Measurements from ENCODE around the gene GALNT3. TPM values are rescaled to one million over a fixed set of nuclear protein-coding genes. Genes with fewer than 3 reads are reported as not detected.

GALNT3 gene
- total RNA-seq, 4 donors from 2014 or later = 0.94 to 8.4 (median 3.1) TPM

GRCh38 chr2:165796129-165796528, 2.1 kb upstream of the GALNT3 start:
- Histone ChIP-seq H3K9me3 (no peaks in the 10 kb centered on the region), H3K4me3 (no peak overlapping the region), H3K27me3 (peaks cover 22% of the 10 kb centered on the region), H3K36me3 (no peaks in the 10 kb centered on the region), H3K4me1 (peaks cover 0 to 21% (median 13%) of the 10 kb centered on the region in 3 donors), H3K27ac (no peak overlapping the region)
- whole genome bisulfite sequencing, 2 donors (ENCODE audit: low coverage in 1 of 2) = 50 to 77% methylated on average over 1 of the region's 1 CpG
- TF ChIP-seq POLR2AphosphoS5 (IDR thresholded peaks at IDR 0.05) (no peak), CTCF (IDR thresholded peaks at IDR 0.05) (no peak), POLR2A (IDR thresholded peaks at IDR 0.05) (no peak), EP300 (IDR thresholded peaks at IDR 0.05) (no peak)
- ATAC-seq = no peak

GRCh38 chr2:165795011-165795410, 964 bp upstream of the GALNT3 start:
- Histone ChIP-seq H3K4me3 (peak overlapping the region in 1 of 2 donors; percentile 56), H3K36me3 (no peaks in the 10 kb centered on the region), H3K9me3 (no peaks in the 10 kb centered on the region), H3K27me3 (peaks cover 22% of the 10 kb centered on the region), H3K4me1 (peaks cover 0 to 21% (median 13%) of the 10 kb centered on the region in 3 donors), H3K27ac (no peak overlapping the region)
- TF ChIP-seq POLR2AphosphoS5 (IDR thresholded peaks at IDR 0.05) (no peak), EP300 (IDR thresholded peaks at IDR 0.05) (no peak), CTCF (IDR thresholded peaks at IDR 0.05) (no peak), POLR2A (IDR thresholded peaks at IDR 0.05) (no peak)
- no peak for ATAC-seq
- 57 to 59% methylated on average over 2 of the region's 2 CpGs for WGBS, 2 donors (ENCODE audit: low coverage in 1 of 2)

- H3K27me3 ChIP-seq = peaks cover 22% of the 10 kb centered on the region
- TF ChIP-seq POLR2A (IDR thresholded peaks at IDR 0.05) = no peak
- TF ChIP-seq EP300 (IDR thresholded peaks at IDR 0.05) = no peak
- no peak for TF ChIP-seq CTCF (IDR thresholded peaks at IDR 0.05)
- TF ChIP-seq POLR2AphosphoS5 (IDR thresholded peaks at IDR 0.05) = no peak
- peak overlapping the region; percentile 43 to 56 for H3K4me3 ChIP-seq
- no peaks in the 10 kb centered on the region for H3K9me3 ChIP-seq
- 6 to 18% methylated on average over 3 to 7 of the region's 18 CpGs for WGBS, 2 donors (ENCODE audit: low coverage in 1 of 2)
- no peaks in the 10 kb centered on the region for H3K36me3 ChIP-seq
- no peak overlapping the region for H3K27ac ChIP-seq
- H3K4me1 ChIP-seq = peaks cover 0 to 21% (median 13%) of the 10 kb centered on the region in 3 donors
- peak; percentile 51 for ATAC-seq
These were observed 485 bp upstream of the GALNT3 start for GRCh38 chr2:165794536-165794928.

GRCh38 chr2:165793161-165793778, 777 bp downstream of the GALNT3 start:
- ATAC-seq = no peak
- no peaks in the 10 kb centered on the region for H3K9me3 ChIP-seq
- peaks cover 22% of the 10 kb centered on the region for H3K27me3 ChIP-seq
- no peaks in the 10 kb centered on the region for H3K36me3 ChIP-seq
- TF ChIP-seq POLR2A (IDR thresholded peaks at IDR 0.05) (no peak), CTCF (IDR thresholded peaks at IDR 0.05) (no peak), POLR2AphosphoS5 (IDR thresholded peaks at IDR 0.05) (no peak), EP300 (IDR thresholded peaks at IDR 0.05) (no peak)
- WGBS, 2 donors (ENCODE audit: low coverage in 1 of 2) = 29 to 40% methylated on average over 1 to 15 of the region's 35 CpGs
- H3K27ac ChIP-seq = no peak overlapping the region
- peaks cover 0 to 21% (median 13%) of the 10 kb centered on the region in 3 donors for H3K4me1 ChIP-seq
- H3K4me3 ChIP-seq = peak overlapping the region; percentile 43 to 56

GRCh38 chr2:165792104-165792454, 2.0 kb downstream of the GALNT3 start:
- no peaks in the 10 kb centered on the region for H3K9me3 ChIP-seq
- 27 to 52% methylated on average over 1 of the region's 1 CpG for WGBS, 2 donors (ENCODE audit: low coverage in 1 of 2)
- TF ChIP-seq EP300 (IDR thresholded peaks at IDR 0.05) (no peak), POLR2AphosphoS5 (IDR thresholded peaks at IDR 0.05) (no peak), CTCF (IDR thresholded peaks at IDR 0.05) (no peak), POLR2A (IDR thresholded peaks at IDR 0.05) (no peak)
- H3K36me3 ChIP-seq = no peaks in the 10 kb centered on the region
- peaks cover 22% of the 10 kb centered on the region for H3K27me3 ChIP-seq
- ATAC-seq = no peak
- H3K27ac ChIP-seq = no peak overlapping the region
- peaks cover 0 to 21% (median 13%) of the 10 kb centered on the region in 3 donors for H3K4me1 ChIP-seq
- H3K4me3 ChIP-seq = no peak overlapping the region
